H1 (cell line): Measurements from ENCODE around the gene RFNG. TPM values are rescaled to one million over a fixed set of nuclear protein-coding genes. Genes with fewer than 3 reads are reported as not detected.

Experiments used
- CTCF ChIA-PET: fragments of 300-600 bp; sonication (Branson Sonifier 250); formaldehyde crosslinking; loops from one replicate; lab custom pipeline; 2021; ENCODE audit not compliant: partially characterized antibody; lab: Charles Lee
- POLR2A ChIA-PET: fragments of 300-600 bp; sonication (Branson Sonifier 250); formaldehyde crosslinking; loops from one replicate; lab custom pipeline; 2021; ENCODE audit warnings: inconsistent platforms; ENCODE audit not compliant: partially characterized antibody; lab: Charles Lee
- DNase-seq, 2 experiments: peaks; one replicate each; pipeline versions ENCODE4 v3.0.0 to v3.0.0-alpha.2; 2010 to 2022; ENCODE audit warnings: low spot score in 2 of 2, low read depth in 1 of 2, mixed read lengths in 1 of 2
- FAIRE-seq: peaks from 2 replicates; lab custom pipeline; 2011; peaks lifted over from hg19 to GRCh38; lab: Jason Lieb, UNC
- H2AFZ ChIP-seq: 2 replicates; pipeline ENCODE4 v1.8.1; 2012; ENCODE audit warnings: low read length, inconsistent platforms
- H2AK5ac ChIP-seq: 2 replicates; pipeline ENCODE4 v1.6.1; 2013; ENCODE audit warnings: low read depth, low read length
- H2BK120ac ChIP-seq: replicated peaks from 2 replicates; pipeline ENCODE3; 2013; ENCODE audit warnings: low read depth, low read length, inconsistent platforms
- H2BK12ac ChIP-seq: 2 replicates; pipeline ENCODE4 v1.6.1; 2013; ENCODE audit warnings: low read depth, low read length
- H2BK15ac ChIP-seq: 2 replicates; pipeline ENCODE4 v1.6.1; 2013; ENCODE audit warnings: low read length
- H2BK20ac ChIP-seq: 2 replicates; pipeline ENCODE4 v1.6.1; 2013; ENCODE audit warnings: low read length
- H2BK5ac ChIP-seq: 2 replicates; pipeline ENCODE4 v1.6.1; 2013; ENCODE audit warnings: low read depth, low read length
- H3K14ac ChIP-seq: 2 replicates; pipeline ENCODE4 v1.6.1; 2013; ENCODE audit warnings: inconsistent platforms; ENCODE audit not compliant: insufficient read length
- H3K18ac ChIP-seq: 2 replicates; pipeline ENCODE4 v1.6.1; 2013; ENCODE audit warnings: low read length; ENCODE audit errors: extremely low read depth
- H3K23ac ChIP-seq: 2 replicates; pipeline ENCODE4 v1.6.1; 2013; ENCODE audit warnings: inconsistent platforms; ENCODE audit not compliant: insufficient read length
- H3K23me2 ChIP-seq: 2 replicates; pipeline ENCODE4 v1.6.1; 2013; ENCODE audit warnings: low read depth, low read length
- H3K27ac ChIP-seq: 2 replicates; pipeline ENCODE4 v1.6.1; 2011; ENCODE audit warnings: low read depth, low read length, inconsistent platforms
- H3K27me3 ChIP-seq, 4 experiments: replicated peaks in 1 of 4; 1 replicate in 1 of 4; 2 replicates in 3 of 4; pipeline versions ENCODE4 v1.6.1 to v1.8.1; 2011 to 2013; ENCODE audit warnings: low read length in 3 of 4, mild to moderate bottlenecking in 3 of 4, inconsistent platforms in 2 of 4, mixed read lengths in 2 of 4, moderate library complexity in 1 of 4; ENCODE audit not compliant: control insufficient read depth in 3 of 4, insufficient read depth in 3 of 4; ENCODE audit errors: extremely low read depth in 1 of 4
- H3K36me3 ChIP-seq, 4 experiments: 2 replicates each; pipeline versions ENCODE4 v1.6.1 to v1.8.1; 2011 to 2013; ENCODE audit warnings: mild to moderate bottlenecking in 4 of 4, low read length in 3 of 4, moderate library complexity in 2 of 4, control low read depth in 1 of 4, inconsistent platforms in 1 of 4; ENCODE audit not compliant: insufficient read depth in 4 of 4, control insufficient read depth in 2 of 4
- H3K4ac ChIP-seq: replicated peaks from 2 replicates; pipeline ENCODE3; 2013; ENCODE audit warnings: low read length, low read depth, mixed read lengths, inconsistent platforms; ENCODE audit not compliant: insufficient read length
- H3K4me1 ChIP-seq, 4 experiments: replicated peaks in 1 of 4; 1 replicate in 1 of 4; 2 replicates in 3 of 4; pipeline versions ENCODE4 v1.6.1 to v1.8.1; 2011 to 2013; ENCODE audit warnings: low read length in 3 of 4, inconsistent platforms in 2 of 4, mixed read lengths in 1 of 4; ENCODE audit not compliant: insufficient read depth in 4 of 4, control insufficient read depth in 3 of 4
- H3K4me2 ChIP-seq, 2 experiments: 2 replicates each; pipeline versions ENCODE4 v1.6.1 to v1.8.1; 2011 to 2013; ENCODE audit warnings: low read depth in 2 of 2, low read length in 2 of 2, control low read depth in 1 of 2, inconsistent platforms in 1 of 2, mild to moderate bottlenecking in 1 of 2; ENCODE audit not compliant: insufficient read depth in 1 of 2
- H3K4me3 ChIP-seq, 4 experiments: fragments of 200-600, 300-600 bp in 1 of 4; sonication (generic), shearing (Covaris generic), sonication (Bioruptor Twin) in 1 of 4; 2 replicates each; pipeline versions ENCODE4 v1.5.1 to v1.8.1; 2011 to 2016; ENCODE audit warnings: low read length in 4 of 4, low read depth in 3 of 4, control low read depth in 2 of 4, inconsistent platforms in 2 of 4, mild to moderate bottlenecking in 2 of 4, mixed read lengths in 1 of 4, moderate library complexity in 1 of 4; ENCODE audit not compliant: insufficient read depth in 2 of 4; ENCODE audit errors: extremely low read depth in 1 of 4
- H3K56ac ChIP-seq: replicated peaks from 2 replicates; pipeline ENCODE3; 2013; ENCODE audit warnings: low read depth, mild to moderate bottlenecking, mixed read lengths, low read length, inconsistent platforms; ENCODE audit not compliant: insufficient read length
- H3K79me1 ChIP-seq: 2 replicates; pipeline ENCODE4 v1.6.1; 2013; ENCODE audit warnings: low read depth, low read length, control low read depth
- H3K79me2 ChIP-seq, 2 experiments: 2 replicates each; pipeline versions ENCODE4 v1.6.1 to v1.8.1; 2012 to 2013; ENCODE audit warnings: low read length in 2 of 2, mild to moderate bottlenecking in 2 of 2, inconsistent platforms in 1 of 2; ENCODE audit not compliant: insufficient read depth in 2 of 2, control insufficient read depth in 1 of 2
- H3K9ac ChIP-seq, 4 experiments: replicated peaks in 1 of 4; 1 replicate in 1 of 4; 2 replicates in 3 of 4; pipeline versions ENCODE4 v1.6.1 to v1.8.1; 2011 to 2013; ENCODE audit warnings: low read depth in 3 of 4, low read length in 3 of 4, control low read depth in 2 of 4, mild to moderate bottlenecking in 2 of 4, moderate library complexity in 2 of 4, inconsistent platforms in 1 of 4; ENCODE audit errors: extremely low read depth in 1 of 4
- H3K9me3 ChIP-seq, 2 experiments: 2 replicates each; pipeline versions ENCODE4 v1.6.1 to v1.8.1; 2012 to 2013; ENCODE audit warnings: mild to moderate bottlenecking in 2 of 2, moderate library complexity in 2 of 2, control low read depth in 1 of 2, inconsistent platforms in 1 of 2, low read depth in 1 of 2, low read length in 1 of 2, mixed read lengths in 1 of 2; ENCODE audit not compliant: insufficient read depth in 2 of 2
- H4K20me1 ChIP-seq, 2 experiments: replicated peaks in 1 of 2; 2 replicates each; pipeline versions ENCODE3 to v1.8.1; 2011 to 2013; ENCODE audit warnings: inconsistent platforms in 2 of 2, low read length in 2 of 2, mild to moderate bottlenecking in 1 of 2; ENCODE audit not compliant: insufficient read depth in 2 of 2, control insufficient read depth in 1 of 2
- H4K5ac ChIP-seq: 2 replicates; pipeline ENCODE4 v1.6.1; 2013; ENCODE audit warnings: low read length, low read depth, mixed read lengths, inconsistent platforms; ENCODE audit not compliant: insufficient read length
- H4K8ac ChIP-seq: 2 replicates; pipeline ENCODE4 v1.8.0; 2013; ENCODE audit warnings: mild to moderate bottlenecking, moderate library complexity, low read length, inconsistent platforms; ENCODE audit not compliant: insufficient read depth; ENCODE audit errors: extremely low read depth
- H4K91ac ChIP-seq: replicated peaks from 2 replicates; pipeline ENCODE3; 2013; ENCODE audit warnings: low read length, mixed read lengths, inconsistent platforms; ENCODE audit not compliant: insufficient read length
- BRCA1 ChIP-seq: IDR thresholded peaks from 2 replicates; pipeline ENCODE4 v1.6.1; 2012; ENCODE audit warnings: low read depth, low read length, improper control_type of control experiment
- CEBPB ChIP-seq: IDR thresholded peaks from 2 replicates; pipeline ENCODE4 v1.6.1; 2012; ENCODE audit warnings: low read depth, low read length
- TCF12 ChIP-seq: IDR thresholded peaks from 2 replicates; pipeline ENCODE4 v1.6.1; 2011; ENCODE audit warnings: low read depth, mild to moderate bottlenecking, low read length
- WGBS, 2 experiments: shearing (Covaris generic) in 1 of 2; methylation state at CpG; one replicate each; pipeline versions ENCODE4 v1.1.6 to v1.1.7; 2013 to 2015; ENCODE audit warnings: low lambda C conversion rate in 2 of 2, mixed read lengths in 2 of 2, inconsistent platforms in 1 of 2, low coverage in 1 of 2, missing lambda C conversion rate in 1 of 2; ENCODE audit not compliant: insufficient replicate concordance in 2 of 2, insufficient coverage in 1 of 2, insufficient read length in 1 of 2; ENCODE audit errors: extremely low coverage in 1 of 2, missing lambda C conversion rate in 1 of 2; 5-methylcytosine and 5-hydroxymethylcytosine counted together
- polyA plus RNA-seq, 7 experiments: library from polyadenylated mRNA; depleted of rRNA in 3 of 7; stranded (reverse) in 5 of 7; unstranded in 2 of 7; fragments of >200 nt in 5 of 7; fragments of 200-250 nt in 2 of 7; gene quantifications; 1 replicate in 5 of 7; 2 replicates in 1 of 7; 4 replicates in 1 of 7; pipeline versions ENCODE4 v1.2.1 to v1.2.3, GENCODE V29; 2011 to 2013; ENCODE audit warnings: missing spikeins in 2 of 7, mixed read lengths in 2 of 7
- total RNA-seq: library from RNA; stranded (reverse); fragmentation: NEBNext Ultra II Directional; extraction: Animal tissue kit (Norgen Biotek cat#: 25700); gene quantifications from 2 replicates; pipeline ENCODE4 v1.2.1, GENCODE V29; 2021
- TF ChIP-seq, protein P1 (sequence below), 3 experiments: IDR thresholded peaks; 1 replicate in 2 of 3; 2 replicates in 1 of 3; pipeline versions ENCODE4 v1.5.1 to v1.6.1; 2011; ENCODE audit warnings: low read length in 3 of 3, mild to moderate bottlenecking in 3 of 3, inconsistent platforms in 2 of 3, low read depth in 1 of 3, moderate library complexity in 1 of 3; ENCODE audit not compliant: insufficient read depth in 1 of 3; ENCODE audit errors: control extremely low read depth in 1 of 3

The RFNG gene
- total and polyA plus RNA-seq, 2 of the 8 experiments (the other 6 are each of a cell fraction or from before 2014, with no cell fraction given): 26.7 to 28.4 TPM

GRCh38 chr17:82007495-82008257, 43.9 kb downstream of the RFNG start:
- 93% methylated on average over 27 of the region's 30 CpGs; no CpG with 5 or more reads in 1 of the 2 experiments for WGBS, 2 experiments

More at GRCh38 chr17:82007495-82008257, 43.9 kb downstream of the RFNG start:
- no peak overlapping the region for H2BK12ac ChIP-seq
- no peak overlapping the region for H3K14ac ChIP-seq
- H3K27ac ChIP-seq: no peak overlapping the region
- H2AFZ ChIP-seq: no peak overlapping the region
- H3K79me2 ChIP-seq: no peaks in the 10 kb centered on the region
- TF ChIP-seq BRCA1 (no peak), CEBPB (no peak), TCF12 (no peak)
- TF ChIP-seq, protein P1, sequence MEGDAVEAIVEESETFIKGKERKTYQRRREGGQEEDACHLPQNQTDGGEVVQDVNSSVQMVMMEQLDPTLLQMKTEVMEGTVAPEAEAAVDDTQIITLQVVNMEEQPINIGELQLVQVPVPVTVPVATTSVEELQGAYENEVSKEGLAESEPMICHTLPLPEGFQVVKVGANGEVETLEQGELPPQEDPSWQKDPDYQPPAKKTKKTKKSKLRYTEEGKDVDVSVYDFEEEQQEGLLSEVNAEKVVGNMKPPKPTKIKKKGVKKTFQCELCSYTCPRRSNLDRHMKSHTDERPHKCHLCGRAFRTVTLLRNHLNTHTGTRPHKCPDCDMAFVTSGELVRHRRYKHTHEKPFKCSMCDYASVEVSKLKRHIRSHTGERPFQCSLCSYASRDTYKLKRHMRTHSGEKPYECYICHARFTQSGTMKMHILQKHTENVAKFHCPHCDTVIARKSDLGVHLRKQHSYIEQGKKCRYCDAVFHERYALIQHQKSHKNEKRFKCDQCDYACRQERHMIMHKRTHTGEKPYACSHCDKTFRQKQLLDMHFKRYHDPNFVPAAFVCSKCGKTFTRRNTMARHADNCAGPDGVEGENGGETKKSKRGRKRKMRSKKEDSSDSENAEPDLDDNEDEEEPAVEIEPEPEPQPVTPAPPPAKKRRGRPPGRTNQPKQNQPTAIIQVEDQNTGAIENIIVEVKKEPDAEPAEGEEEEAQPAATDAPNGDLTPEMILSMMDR (IDR thresholded peaks at IDR 0.05; ENCODE audit: control extremely low read depth in 1 of 3, insufficient read depth in 1 of 3, low read depth in 1 of 3, low read length in 3 of 3): peak; percentile 29 to 50 (median 34)
- peaks cover 3 to 4% of the 10 kb centered on the region in 2 experiments for H4K20me1 ChIP-seq
- H2BK5ac ChIP-seq: no peak overlapping the region
- peak overlapping the region; percentile 14; the same call in 1 of the 2 replicates for H4K8ac ChIP-seq
- H3K4ac ChIP-seq: no peak overlapping the region
- 0 out of 2 replicates have a peak, but pooled peaks cover 1% of the 10 kb centered on the region for H3K23me2 ChIP-seq
- H2BK20ac ChIP-seq: no peak overlapping the region
- H3K23ac ChIP-seq: no peak overlapping the region
- H4K5ac ChIP-seq: no peak overlapping the region
- FAIRE-seq: no peak
- no peak overlapping the region for H3K18ac ChIP-seq
- no peak overlapping the region for H3K4me3 ChIP-seq
- ChIA-PET POLR2A (interaction anchor here (1.0 to 3.2 kb wide), 6 partner anchors 9 to 48 kb away, joined by 3 to 13 read pairs (median 5); partner anchors contain the start of genes CENPX and LRRC45), CTCF (interaction anchor here (1.2 to 3.4 kb wide), 5 partner anchors 10 to 23 kb away, joined by 4 to 16 read pairs (median 8); no protein-coding TSS in a partner anchor)
- no peak for DNase-seq
- H3K79me1 ChIP-seq: peaks cover 3% of the 10 kb centered on the region
- no peak overlapping the region for H3K9ac ChIP-seq
- no peak overlapping the region for H2BK120ac ChIP-seq
- H3K36me3 ChIP-seq: no peaks in the 10 kb centered on the region; a peak in 2 of 8 replicates
- H3K9me3 ChIP-seq: no peaks in the 10 kb centered on the region
- H2AK5ac ChIP-seq: no peak overlapping the region
- no peaks in the 10 kb centered on the region for H3K27me3 ChIP-seq
- peaks cover 0 to 1% (median 0%) of the 10 kb centered on the region in 4 experiments; a peak in 1 of 7 replicates for H3K4me1 ChIP-seq
- no peak overlapping the region for H3K56ac ChIP-seq
- no peak overlapping the region for H4K91ac ChIP-seq
- no peak overlapping the region for H3K4me2 ChIP-seq
- H2BK15ac ChIP-seq: no peak overlapping the region
